Measurements from ENCODE around the gene FES. TPM values are rescaled to one million over a fixed set of nuclear protein-coding genes. Genes with fewer than 3 reads are reported as not detected.

FES gene
- total RNA-seq, 2 donors from 2014 or later: 9.3 to 14.9 TPM

- no peak for DNase-seq (ENCODE audit: low spot score)
- peak overlapping the region; percentile 94 for H3K27ac ChIP-seq
- H3K36me3 ChIP-seq: peaks cover 46% of the 10 kb centered on the region
Observed at GRCh38 chr15:90883526-90883975, 753 bp upstream of the FES start.

GRCh38 chr15:90884719-90885431 is 571 bp downstream of the FES start:
- peaks cover 38% of the 10 kb centered on the region for H3K36me3 ChIP-seq
- peak overlapping the region; percentile 46 to 64 for H3K4me3 ChIP-seq
- H3K4me1 ChIP-seq: peaks cover 0 to 56% of the 10 kb centered on the region in 2 donors
- peak overlapping the region; percentile 94 for H3K27ac ChIP-seq
- no peak for DNase-seq (ENCODE audit: low spot score)
- TF ChIP-seq CTCF (IDR thresholded peaks at IDR 0.05): no peak
- H3K9me3 ChIP-seq: no peaks in the 10 kb centered on the region
- no peaks in the 10 kb centered on the region for H3K27me3 ChIP-seq

More at GRCh38 chr15:90883526-90883975, 753 bp upstream of the FES start:
- Histone ChIP-seq H3K4me1 (peaks cover 0 to 56% of the 10 kb centered on the region in 2 donors), H3K27me3 (no peaks in the 10 kb centered on the region), H3K9me3 (no peaks in the 10 kb centered on the region), H3K4me3 (peak overlapping the region; percentile 46 to 64)
- TF ChIP-seq CTCF (IDR thresholded peaks at IDR 0.05): no peak

GRCh38 chr15:90885432-90886290 is 1.4 kb downstream of the FES start:
- Histone ChIP-seq H3K4me3 (peak overlapping the region; percentile 46 to 64), H3K27me3 (no peaks in the 10 kb centered on the region), H3K4me1 (peaks cover 0 to 56% of the 10 kb centered on the region in 2 donors), H3K9me3 (no peaks in the 10 kb centered on the region), H3K36me3 (peaks cover 37% of the 10 kb centered on the region), H3K27ac (peak overlapping the region; percentile 94)
- peak; percentile 90 for DNase-seq (ENCODE audit: low spot score)
- TF ChIP-seq CTCF (IDR thresholded peaks at IDR 0.05): peak; percentile 95 to 99

GRCh38 chr15:90886291-90886614 is 1.9 kb downstream of the FES start:
- peaks cover 0 to 56% of the 10 kb centered on the region in 2 donors for H3K4me1 ChIP-seq
- TF ChIP-seq CTCF (IDR thresholded peaks at IDR 0.05): no peak
- peak overlapping the region; percentile 94 for H3K27ac ChIP-seq
- H3K36me3 ChIP-seq: peaks cover 37% of the 10 kb centered on the region
- no peaks in the 10 kb centered on the region for H3K9me3 ChIP-seq
- DNase-seq (ENCODE audit: low spot score): no peak
- H3K4me3 ChIP-seq: peak overlapping the region in 1 of 2 donors; percentile 64
- no peaks in the 10 kb centered on the region for H3K27me3 ChIP-seq

- peak overlapping the region in 1 of 2 donors; percentile 94 for H3K27ac ChIP-seq
- H3K4me3 ChIP-seq: no peak overlapping the region
- no peaks in the 10 kb centered on the region for H3K27me3 ChIP-seq
- TF ChIP-seq CTCF (IDR thresholded peaks at IDR 0.05): no peak
- no peaks in the 10 kb centered on the region for H3K9me3 ChIP-seq
- DNase-seq (ENCODE audit: low spot score): no peak
- H3K36me3 ChIP-seq: peaks cover 37% of the 10 kb centered on the region
- peaks cover 0 to 56% of the 10 kb centered on the region in 2 donors for H3K4me1 ChIP-seq
Observed at GRCh38 chr15:90887037-90887481, 2.8 kb downstream of the FES start.
